GM21576 (cell line): ENCODE data around the gene SMNDC1.
"Not testable (repeated sequence)": the region's sequence is repeated elsewhere in the genome, so short reads cannot be mapped to it uniquely, and the experiment has no call there.

Experiments used
- ATAC-seq: cut with Tn5 transposase; IDR thresholded peaks from one replicate; pipeline ENCODE4 v1.9.1; 2021; ENCODE audit warnings: mild to moderate bottlenecking, moderate library complexity; ENCODE audit not compliant: unreplicated experiment

SMNDC1 gene

DNA sequence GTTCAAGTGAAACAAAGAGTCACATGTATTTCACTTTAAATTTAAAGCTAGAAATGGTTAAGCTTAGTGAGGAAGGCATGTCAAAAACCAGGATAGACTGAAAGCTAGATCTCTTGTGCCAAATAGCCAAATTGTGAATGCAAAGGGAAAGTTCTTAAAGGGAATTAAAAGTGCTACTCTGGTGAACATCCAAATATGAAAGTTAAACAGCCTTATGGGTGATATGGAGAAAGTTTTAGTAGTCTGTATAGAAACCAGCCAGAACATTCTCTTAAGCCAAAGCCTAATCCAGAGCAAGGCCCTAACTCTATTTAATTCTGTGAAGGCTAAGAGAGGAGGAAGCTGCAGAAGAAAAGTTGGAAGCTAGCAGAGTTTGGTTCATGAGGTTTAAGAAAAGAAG, 50.3 kb downstream of the SMNDC1 start:
- no peak for ATAC-seq

DNA sequence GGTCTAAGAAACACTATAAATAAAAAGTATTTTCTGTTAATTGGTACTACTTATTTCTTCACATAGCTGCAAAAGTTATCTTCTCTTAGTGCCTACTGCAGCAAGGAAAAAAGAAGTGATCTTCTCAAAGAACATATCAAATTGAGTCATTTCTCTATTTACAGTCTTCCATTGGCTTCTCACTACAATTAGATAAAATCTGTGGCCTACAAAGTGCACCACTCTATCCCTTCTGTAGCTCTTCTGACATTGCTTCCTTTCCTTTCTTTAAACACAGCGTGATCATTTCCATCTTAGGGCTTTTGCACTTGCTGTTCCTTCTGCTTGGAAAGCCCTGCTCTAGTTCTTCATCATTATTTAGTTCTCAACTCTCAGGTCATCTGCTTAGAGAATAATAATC, 52.6 kb downstream of the SMNDC1 start:
- no peak for ATAC-seq

DNA sequence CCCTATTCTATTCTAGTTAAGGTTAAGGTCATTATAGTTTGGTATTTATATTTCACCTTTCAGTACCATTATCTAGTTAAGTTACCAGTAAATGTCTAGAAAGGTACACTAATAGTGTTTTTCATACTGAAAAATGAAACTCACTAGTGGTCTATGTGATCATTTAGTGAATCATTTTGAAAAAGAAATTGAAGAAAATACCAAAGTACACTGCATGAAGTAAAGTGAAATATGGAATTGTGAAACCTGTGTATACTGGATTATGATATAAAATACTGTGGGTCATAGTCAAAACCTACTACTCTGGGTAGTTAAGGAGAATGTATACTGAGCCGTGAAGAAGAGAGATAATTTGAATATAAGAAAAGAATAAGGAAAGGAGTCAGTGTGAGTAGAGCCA, 53.3 kb downstream of the SMNDC1 start:
- peak; percentile 80 for ATAC-seq

DNA sequence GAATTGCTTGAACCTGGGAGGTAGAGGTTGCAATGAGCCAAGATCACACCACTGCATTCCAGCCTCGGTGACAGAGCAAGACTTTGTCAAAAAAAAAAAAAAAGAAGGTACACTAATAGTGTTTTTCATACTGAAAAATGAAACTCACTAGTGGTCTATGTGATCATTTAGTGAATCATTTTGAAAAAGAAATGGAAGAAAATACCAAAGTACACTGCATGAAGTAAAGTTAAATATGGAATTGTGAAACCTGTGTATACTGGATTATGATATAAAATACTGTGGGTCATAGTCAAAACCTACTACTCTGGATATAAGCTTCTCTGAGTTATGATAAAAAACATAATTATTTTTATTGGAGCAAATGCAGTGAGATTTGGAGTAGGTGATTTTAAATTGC, 55.2 kb downstream of the SMNDC1 start:
- peak; percentile 65 for ATAC-seq

DNA sequence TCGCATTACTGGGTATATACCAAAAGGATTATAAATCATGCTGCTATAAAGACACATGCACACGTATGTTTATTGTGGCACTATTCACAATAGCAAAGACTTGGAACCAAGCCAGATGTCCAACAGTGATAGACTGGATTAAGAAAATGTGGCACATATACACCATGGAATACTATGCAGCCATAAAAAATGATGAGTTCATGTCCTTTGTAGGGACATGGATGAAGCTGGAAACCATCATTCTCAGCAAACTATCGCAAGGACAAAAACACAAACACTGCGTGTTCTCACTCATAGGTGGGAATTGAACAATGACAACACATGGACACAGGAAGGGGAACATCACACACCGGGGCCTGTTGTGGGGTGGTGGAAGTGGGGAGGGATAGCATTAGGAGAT, 56.9 kb downstream of the SMNDC1 start:
- ATAC-seq, result not testable (repeated sequence)

DNA sequence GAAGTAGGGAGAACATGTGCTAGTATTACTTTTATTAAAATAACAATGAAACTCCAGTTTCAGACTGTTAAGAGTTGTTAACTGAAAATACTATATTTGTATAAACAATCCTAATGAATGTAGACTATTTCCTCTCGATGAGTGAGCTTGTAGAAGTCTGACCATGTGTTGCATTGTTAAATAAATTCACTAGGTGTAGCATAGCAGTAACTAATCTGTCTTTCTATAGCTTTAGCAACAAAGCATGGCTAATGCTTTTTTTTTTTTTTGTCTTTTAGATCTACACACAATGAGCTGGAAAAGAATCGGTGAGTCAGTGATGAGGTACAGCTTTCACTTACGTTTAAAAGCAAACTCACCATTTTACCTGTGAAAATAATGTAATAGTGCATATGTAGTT, 60.2 kb downstream of the SMNDC1 start:
- no peak for ATAC-seq

DNA sequence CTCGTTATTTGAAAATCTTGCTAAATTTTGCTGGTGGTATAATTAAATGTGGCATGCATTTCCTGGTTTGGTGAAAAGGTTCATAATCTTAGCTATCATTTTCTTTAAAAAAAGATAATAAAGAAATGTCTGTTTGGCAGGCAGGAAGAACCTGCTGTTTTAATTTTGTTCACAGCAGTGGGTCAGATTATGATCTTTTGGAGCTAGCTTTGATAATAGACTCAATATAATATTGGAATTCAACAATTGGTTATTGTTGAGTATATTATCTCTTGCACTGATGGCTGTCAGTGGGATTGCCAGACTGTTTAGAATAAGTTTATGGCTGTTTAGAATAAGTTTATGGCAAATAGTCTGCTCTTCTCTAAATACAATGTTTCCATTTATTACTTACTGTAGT, 62.2 kb downstream of the SMNDC1 start:
- ATAC-seq, result no peak

DNA sequence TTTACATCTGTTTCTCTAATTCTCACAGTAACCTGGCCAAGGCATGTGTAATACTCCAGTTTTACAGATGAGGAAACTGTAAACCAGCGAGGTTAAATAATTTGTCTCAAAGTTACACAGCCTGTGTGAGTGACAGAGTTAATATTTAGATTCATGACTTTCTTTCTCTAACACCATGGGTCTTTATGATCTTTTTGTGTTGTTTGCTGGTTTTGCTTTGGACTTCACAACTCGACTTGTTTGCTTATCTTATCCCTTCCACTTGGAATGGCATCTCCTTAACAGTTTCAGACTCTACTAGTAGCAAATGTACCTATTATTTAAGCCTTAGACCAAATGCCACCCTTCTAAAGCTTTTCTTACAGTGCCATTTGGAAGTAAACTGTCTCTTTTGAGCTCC, 62.9 kb downstream of the SMNDC1 start:
- no peak for ATAC-seq

DNA sequence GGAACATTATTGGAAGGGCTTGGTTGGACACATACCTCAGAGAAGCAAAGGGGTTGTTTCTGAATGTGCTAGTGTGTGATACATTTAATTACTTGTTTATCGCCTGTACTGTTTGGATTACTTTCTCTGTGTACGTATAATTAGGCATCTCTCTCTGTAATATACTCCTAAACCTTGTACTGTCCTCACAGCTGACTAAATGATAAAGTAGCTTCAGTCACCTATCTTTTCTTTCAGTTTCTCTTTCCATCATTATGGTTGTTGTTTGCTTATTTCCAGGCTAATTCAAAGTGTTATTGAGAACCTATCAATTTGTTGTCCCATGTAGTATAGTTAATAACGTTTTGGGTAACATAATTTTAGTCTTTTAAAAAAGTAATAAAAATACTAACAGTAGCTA, 63.3 kb downstream of the SMNDC1 start:
- ATAC-seq, result no peak
